Stimulated activated CD4-positive, alpha-beta T cell treated with anti-CD3 and anti-CD28 coated beads, TNF-alpha, amount 100 ng/mL, for 48 hours (primary cell): ENCODE data around the gene ALDH9A1.
"Not testable (repeated sequence)": the region's sequence is repeated elsewhere in the genome, so short reads cannot be mapped to it uniquely, and the experiment has no call there.

ENCODE experiments used
- DNase-seq, 3 donors: peaks; one replicate each; pipeline ENCODE4 v3.0.0-alpha.2; 2020; ENCODE audit warnings: low read depth in 3 of 3

The ALDH9A1 gene

DNA sequence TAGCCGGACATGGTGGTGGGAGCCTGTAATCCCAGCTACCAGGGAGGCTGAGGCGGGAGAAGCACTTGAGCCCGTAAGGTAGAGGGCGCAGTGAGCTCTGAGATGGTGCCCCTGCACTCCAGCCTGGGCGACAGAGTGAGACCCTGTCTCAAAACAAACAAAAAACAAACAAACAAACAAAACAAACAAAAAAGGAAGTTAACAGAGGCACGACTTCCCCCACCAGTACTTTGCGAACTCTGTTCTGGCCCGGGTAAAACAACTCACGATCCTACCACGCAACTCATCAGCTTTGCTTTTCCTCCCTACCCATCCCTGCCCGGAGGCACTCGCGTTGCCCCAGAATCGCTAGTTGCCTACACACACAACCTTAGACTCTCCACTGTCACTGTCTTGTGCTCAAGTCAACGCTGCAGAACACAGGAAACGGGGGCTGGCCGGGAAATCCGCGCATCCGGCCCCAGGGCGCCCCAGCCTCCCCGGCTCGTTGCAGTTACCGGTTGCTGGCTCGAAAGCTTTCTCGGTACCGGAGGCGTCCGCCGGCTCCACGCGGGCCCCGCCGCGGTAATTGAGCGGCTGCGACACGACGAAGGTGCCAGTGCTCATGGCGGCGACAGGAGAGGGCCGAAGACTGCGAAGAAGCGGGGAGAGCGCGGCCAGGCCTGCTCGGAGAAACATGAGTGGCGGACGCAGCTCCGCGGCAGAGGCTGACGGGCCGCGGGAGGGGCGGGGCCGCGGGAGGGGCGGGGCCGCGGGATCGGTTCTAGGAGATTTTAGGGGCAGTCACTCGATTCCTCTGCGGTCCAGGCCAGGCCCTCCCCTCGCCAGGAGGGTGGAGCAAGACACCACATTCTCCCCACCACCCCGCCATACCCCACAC is at the start of gene ALDH9A1:
TSS of gene ALDH9A1 (minus strand) at position 682 of the 880 bp plus-strand sequence. CDS start at position 678, 4 bp downstream.
- peak; percentile 76 to 83 (median 82) for DNase-seq

DNA sequence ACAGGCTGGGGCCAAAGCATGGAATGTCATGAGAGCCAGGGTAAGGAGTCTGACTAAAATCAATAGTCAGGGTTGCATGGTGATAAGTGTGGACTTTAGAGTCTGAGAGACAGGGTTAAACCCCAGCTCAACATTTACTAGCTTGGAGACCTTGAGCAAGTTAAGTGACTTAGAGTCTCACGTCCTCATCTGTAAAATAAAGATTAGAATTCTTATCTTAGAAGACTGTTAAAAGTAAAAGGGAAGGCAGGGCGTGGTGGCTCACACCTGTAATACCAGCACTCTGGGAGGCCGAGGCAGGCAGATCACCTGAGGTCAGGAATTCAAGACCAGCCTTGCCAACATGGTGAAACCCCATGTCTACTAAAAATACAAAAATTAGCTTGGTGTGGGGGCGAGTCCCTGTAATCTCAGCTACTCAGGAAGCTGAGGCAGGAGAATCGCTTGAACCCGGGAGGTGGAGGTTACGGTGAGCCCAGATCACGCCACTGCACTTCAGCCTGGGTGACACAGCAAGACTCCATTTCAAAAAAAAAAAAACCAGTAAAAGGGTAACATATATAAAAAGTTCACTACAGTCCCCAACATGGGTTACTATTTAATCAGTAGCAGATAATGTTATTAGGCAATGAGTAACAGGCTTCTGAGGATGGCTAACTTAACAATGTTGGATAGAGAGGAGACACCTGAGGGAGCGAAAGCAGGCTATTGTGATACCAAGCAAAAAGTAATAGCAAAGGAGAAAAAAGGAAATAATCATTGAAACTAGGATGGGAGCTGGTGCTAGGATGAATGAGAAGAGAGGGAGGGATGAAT is 49.5 kb upstream of the ALDH9A1 start:
- DNase-seq = no peak

DNA sequence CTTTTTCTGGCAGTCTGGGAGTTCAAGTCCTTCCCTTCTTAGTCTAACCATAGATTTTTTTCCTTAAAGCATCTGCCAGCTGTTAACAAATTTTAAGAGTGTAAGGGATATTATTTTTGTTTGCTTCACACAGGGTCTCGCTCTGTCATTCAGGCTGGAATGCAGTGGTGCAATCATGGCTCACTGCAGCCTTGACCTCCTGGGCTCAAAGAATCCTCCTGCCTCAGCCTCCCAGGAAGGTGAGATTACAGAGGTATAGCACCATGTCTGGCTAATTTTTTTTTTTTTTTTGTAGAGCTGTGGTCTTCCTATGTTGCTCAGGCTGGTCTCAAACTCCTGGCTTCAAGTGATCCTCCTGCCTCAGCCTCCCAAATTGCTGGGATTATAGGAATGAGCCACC is 46.6 kb upstream of the ALDH9A1 start:
- DNase-seq = not testable (repeated sequence)

DNA sequence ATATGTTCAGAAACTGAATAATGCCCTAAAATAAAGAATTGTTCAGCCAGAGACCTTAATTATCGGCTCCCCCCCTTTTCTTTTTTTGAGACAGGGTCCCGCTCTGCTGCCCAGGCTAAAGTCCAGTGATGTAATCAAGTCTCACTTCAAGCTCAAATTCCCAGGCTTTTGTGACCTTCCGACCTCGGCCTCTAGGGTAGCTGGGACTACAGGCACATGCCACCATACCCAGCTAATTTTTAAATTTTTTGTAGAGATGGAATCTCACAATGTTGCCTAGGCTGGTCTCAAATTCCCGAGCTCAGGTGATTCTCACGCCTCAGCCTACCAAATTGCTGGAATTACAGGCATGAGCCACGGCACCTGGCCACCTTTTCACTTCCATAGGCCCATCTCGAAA is 43.8 kb upstream of the ALDH9A1 start:
- no peak for DNase-seq

DNA sequence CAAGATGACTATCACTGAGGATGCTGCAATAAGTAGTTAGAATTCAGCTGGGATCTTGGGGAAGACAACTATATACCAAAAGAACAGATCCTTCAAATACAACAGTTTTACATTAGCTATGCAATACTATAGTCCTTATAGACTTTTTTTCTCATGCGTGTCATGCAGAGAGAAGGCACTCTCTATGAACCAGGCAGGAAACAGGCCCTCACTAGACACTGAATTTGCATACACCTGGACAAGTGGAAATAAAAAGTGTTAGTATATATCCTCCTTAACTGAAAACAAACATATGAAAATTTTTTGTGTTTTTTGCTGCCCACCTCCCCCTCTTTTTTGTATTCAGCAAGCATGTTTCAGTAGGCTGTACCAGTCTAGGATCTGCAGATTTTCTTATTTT is 40.4 kb upstream of the ALDH9A1 start:
- no peak for DNase-seq

DNA sequence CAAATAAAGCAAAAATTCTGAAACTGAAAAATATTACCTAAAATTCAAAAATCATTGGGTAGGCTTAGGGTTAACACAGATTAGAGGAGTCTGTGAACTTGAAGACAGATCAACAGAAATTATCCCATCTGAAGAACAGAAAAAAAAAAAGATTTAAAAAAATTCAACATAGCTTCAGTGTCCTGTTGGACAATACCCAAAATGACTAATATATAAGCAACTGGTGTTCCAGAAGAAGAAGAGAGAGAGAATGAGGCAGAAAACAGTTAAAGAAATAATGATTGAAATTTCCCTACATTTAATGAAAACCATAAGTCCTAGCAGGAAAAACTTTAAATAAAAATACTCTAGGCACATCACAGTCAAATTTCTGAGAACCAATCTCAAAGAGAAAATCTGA is 38.8 kb upstream of the ALDH9A1 start:
- no peak for DNase-seq

DNA sequence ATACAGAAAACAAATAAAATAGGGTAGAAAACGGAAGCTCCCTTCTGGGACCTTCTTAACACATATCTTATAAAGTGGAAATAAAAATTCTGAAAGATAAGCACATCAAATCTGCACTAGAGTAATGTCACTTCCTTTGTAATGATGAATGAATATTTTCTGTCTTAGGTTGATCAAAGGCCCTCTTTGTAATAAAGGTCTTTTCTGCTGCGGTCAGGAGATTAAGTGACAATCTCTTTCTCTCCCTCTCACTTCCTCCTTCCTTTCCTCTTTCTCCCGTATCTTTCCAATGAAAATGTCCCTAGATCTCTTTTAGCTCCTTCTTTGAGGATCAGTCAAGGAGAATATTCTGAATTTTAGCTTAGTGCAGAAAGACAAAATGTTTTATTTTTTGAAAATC is 36.5 kb upstream of the ALDH9A1 start:
- DNase-seq = no peak

DNA sequence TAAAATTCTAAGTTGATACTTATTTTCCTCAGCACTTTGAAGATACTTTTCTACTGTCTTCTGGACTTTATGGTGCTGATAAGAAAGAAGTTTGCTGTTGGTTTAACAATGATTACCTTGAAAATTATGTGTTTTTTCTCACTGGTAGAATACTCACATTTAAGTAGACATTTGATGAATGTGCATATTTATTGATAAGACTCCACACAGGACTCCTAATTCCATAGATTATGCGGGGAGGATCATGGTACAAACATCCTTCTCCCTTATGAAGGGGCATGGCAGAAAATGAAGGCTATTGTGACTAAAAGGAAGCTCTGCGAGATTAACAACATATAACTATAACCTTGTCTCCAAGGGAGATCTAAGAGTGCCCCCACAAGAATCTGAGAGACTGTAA is 28.5 kb upstream of the ALDH9A1 start:
- no peak for DNase-seq

DNA sequence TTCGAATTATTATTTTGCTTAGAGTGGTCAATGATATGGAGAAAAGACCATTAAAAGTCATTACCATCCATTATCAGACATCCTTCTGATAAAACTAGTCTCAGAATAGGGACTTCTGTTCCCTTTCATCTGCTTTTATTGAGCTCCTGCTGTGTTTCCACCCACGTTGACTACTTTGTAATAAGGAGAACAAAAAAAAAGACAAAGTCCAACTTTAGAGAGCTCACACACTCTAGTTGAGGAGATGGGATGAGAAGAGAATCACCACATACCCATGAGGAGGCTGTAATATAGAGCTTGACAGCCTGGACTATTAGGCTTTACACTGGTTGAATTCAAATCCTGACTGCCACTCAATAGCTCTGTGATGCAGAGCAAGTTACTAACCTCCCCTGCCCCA is 27.8 kb upstream of the ALDH9A1 start:
- DNase-seq = no peak

DNA sequence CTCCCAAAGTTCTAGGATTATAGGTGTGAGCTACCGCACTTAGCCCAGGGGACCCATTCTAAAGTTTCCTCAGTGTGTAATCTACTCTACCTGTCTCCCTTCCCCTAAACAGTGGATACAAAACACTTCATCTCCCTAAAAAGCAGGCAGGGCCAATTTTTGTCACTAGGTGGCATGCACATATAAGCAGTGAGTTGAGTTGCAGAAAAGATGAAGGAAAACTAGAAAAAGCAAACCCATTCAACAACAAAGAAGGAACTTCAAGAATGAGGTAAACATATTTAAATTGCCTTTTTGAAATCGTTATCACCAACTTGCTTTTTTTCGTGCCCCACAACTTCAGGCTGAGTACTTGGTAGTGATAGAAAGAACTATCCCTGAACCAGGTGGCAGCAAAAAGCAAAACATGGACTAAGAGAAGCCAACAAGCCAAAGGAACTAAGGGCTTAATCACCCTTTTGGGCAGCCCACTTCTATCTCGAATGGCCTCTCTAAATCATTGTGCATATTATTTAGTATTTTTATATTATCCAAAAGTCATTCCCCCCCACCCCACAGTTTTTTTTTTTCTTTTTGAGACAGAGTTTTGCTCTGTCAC is 19.7 kb upstream of the ALDH9A1 start:
- DNase-seq = no peak

DNA sequence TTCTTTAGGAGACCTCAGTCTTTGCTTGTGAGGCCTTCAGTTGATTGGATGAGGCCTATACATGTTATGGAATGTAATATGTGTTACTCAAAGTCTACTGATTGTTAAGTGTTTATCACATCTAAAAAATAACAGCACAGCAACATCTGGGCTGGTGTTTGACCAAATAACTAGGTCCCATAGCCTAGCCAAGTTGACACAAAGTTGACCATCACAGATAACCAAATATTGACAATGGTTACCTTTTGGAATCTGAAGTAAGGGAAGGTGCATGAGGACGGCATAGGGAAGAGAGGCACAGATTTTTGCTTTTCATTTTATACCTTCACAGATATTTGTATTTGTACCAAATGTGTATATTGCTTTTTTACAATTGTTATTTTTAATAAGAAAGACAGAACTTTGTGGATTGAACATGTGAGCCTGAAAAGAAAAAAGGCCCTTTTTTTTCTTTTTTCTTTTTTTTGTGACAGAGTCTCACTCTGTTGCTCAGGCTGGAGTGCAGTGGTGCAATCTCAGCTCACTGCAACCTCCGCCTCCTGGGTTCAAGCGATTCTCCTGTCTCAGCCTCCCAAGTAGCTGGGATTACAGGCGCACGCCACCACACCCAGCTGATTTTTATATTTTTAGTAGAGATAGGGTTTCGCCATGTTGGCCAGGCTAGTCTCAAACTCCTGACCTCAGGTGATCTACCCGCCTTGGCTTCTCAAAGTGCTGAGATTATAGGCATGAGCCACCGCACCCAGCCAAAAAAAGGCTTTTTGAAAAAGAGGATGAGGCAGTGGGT is 18.1 kb upstream of the ALDH9A1 start:
- DNase-seq = not testable (repeated sequence)

DNA sequence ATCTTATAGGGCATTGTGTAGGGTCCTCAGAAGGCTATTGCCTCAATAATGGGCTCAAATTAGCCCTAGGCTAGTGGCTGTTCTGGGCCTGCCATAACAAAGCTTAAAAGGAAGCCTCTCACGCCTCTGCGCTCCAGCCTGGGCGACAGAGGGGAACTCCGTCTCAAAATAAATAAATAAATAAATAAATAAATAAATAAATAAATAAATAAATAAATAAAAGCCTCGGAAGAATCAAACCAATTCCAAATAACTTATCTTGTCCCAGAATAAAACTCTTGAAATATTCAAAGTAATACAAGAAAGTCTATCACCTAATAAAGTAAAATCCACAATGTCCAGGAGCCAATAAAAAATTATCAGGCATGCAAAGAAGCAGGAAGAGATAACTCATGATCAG is 14.4 kb upstream of the ALDH9A1 start:
- no peak for DNase-seq

DNA sequence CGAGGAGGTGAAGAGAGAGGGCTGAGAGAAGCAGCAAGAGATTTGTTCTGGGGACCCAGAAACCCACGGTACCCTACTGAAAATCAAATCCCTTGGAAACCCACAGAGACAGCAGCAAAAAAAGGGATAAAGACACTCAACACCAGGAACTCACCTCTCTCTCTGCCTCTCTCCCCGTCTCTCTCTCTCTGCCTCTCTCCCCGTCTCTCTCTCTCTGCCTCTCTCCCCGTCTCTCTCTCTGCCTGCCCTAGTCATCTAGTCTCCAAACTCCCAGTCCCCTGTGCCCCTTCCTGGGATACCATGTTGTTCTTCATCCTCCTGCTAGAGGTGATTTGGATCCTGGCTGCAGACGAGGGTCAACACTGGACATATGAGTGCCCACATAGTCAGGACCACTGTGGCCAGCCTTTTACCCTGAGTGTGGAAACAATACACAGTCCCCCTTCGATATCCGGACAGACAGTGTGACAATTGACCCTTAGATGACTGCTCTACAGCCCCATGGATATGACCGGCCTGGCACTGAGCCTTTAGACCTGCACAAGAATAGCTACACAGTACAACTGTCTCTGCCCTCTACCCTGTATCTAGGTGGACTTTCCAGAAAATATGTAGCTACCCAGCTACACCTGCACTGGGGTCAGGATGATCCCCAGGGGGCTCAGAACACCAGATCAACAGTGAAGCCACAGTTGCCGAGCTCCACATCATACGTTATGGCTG is 9.8 kb upstream of the ALDH9A1 start:
- DNase-seq = no peak

DNA sequence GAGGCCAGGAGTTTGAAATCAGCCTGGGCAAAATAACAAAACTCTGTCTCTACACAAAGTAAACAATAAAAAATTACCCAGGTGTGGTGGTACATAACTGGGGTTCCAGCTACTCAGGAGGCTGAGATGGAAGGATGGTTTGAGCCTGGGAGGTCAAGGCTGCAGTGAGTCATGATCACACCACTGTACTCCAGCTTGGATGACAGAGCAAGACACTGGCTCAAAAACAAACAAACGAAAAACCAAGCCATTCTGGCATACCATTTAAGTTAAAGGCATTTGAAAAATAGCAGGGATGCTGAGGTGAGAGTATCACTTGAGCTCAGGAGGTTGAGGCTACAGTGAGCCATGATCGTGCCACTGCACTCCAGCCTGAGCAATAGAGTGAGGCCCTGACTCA is 5.3 kb upstream of the ALDH9A1 start:
- DNase-seq = no peak

DNA sequence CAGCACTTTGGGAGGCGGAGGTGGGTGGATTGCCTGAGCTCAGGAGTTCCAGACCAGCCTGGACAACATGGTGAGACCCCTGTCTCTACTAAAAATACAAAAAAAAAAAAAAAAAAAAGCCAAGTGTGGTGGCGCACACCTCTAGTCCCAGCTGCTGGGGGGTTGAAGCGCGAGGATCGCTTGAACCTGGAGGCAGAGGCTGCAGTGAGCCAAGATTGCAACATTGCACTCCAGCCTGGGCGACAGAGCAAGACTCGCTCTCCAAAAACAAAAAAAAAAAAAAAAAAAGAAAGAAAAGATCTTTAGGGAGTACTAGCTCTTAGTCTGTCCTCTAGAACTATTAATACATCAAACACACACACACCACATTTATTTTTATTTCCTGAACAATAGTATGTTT is 3.6 kb upstream of the ALDH9A1 start:
- not testable (repeated sequence) for DNase-seq

DNA sequence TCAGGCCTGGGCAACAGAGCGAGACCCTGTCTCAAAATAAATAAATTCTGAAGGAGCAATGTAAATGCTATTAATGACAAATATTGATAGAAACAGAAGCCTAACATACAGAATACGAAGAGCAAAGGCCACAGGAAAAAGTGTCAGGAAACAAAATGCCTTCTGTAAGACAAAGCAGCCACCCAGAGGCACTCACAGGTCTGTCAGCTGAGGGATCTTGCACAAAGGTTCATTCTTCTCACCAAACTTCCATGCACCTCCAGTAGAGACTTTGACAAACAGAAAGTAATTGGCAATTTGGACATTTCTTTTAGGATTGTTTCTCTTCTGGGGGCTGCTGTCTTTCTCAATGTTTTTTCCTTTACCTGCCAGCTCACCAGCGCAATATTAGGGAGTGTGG is 1.2 kb upstream of the ALDH9A1 start:
- DNase-seq = no peak

DNA sequence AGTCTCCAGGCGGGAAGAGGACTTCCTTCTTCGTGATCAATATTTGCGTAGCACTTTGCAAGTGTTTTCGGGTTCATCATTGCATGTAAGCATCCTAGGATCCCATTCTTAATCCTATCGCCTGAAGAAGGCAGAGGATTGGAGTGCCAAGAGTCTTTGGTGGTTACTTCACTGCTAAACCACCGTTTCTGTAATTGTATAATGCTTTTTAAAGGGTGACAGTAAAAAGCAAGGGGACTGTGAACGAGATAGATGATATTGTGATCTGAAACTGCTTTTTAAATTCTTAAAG is 345 bp upstream of the ALDH9A1 start:
- DNase-seq = no peak

DNA sequence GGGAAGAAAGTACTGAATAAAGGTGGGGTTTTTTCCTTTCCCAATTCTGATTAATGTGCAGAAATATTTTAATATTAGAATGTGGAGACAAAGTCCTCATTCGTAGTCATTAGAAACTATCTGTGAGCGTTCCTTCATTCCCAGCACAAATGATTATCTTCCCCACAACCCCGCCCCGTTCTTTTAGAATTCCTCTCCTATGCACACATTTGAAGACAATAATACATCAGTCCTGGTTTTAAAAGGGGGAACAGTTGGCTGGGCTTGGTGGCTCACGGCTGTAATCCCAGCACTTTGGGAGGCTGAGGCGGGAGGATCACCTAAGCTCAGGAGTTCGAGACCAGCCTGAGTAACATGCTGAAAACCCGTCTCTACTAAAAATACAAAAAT is 876 bp downstream of the ALDH9A1 start:
- DNase-seq = no peak

DNA sequence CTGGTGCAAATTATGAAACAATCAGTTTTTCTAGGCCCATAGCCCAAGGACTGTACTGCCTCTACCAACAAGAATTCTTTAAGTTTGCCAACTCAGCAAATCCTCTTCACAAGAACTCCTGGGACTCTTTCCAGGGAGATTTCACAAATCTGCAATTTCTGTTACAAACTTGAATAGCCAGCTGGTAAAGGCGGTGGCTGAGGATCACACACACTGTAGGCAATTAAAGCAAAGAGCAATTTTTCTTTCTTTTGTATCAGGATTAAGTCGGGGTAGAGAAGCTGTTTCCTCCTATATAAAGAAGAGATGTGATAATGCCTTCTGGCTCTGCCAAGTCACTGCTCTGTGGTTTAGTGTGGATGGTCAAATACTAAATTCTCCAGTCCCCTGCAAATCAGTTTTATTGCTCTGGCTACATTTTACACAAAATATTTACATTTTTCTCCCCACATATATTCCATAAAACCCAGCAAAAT is 1.7 kb downstream of the ALDH9A1 start:
- DNase-seq = no peak

DNA sequence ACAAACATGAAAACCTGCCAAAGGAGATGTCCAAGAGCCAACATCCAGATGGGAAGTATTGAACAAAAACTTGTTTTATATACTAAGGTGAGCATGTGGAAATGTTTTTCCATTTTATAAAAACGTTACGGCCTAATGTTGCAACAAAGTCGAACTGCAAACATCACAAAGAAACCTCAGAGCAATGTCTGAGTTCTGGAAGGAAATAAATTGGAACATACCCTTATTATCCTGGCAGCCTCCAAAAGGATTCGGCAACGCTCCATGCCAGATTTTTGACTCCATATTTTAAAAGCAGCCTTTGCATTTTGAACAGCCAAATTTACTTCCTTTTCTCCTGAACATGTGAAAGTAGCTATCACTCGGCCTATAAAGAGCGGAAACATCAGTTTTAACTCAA is 3.3 kb downstream of the ALDH9A1 start:
- DNase-seq = no peak

DNA sequence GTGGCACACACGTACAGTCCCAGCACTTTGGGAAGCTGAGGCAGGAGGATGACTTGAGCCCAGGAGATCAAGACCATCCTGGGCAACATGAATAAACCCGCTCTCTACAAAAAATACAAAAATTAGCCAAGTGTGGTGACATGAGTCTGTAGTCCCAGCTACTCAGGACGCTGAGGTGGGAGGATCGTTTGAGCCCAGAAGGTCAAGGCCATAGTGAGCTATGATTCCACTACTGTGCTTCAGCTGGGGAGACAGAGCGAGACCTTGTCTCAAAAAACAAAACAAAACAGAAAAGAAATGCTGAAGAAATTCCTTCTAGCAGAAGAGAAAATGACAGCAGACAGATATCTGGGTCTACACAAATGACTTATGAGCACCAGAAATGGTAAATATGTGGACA is 10.3 kb downstream of the ALDH9A1 start:
- no peak for DNase-seq
